ENCODE data around the gene PLEKHF1.

PLEKHF1 gene

DNA sequence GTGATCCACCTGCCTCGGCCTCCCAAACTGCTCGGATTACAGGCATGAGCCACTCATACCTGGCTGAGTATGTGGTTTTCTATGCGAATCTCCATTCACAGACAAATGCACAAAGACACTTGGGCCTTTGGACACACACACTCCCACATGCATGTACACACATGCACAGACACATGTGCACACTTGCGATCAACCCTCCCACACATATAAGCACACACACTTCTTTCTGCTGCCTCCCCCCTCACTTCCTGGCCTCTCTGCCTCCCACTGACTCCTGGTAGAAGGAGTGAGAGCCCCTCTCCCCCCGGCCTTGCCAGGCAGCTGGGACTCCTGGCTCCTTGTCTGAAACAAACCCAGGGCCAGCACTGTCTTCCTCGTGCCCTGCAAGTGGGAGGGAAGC lies 29.3 kb upstream of the PLEKHF1 start:
- TF ChIP-seq, protein P1, sequence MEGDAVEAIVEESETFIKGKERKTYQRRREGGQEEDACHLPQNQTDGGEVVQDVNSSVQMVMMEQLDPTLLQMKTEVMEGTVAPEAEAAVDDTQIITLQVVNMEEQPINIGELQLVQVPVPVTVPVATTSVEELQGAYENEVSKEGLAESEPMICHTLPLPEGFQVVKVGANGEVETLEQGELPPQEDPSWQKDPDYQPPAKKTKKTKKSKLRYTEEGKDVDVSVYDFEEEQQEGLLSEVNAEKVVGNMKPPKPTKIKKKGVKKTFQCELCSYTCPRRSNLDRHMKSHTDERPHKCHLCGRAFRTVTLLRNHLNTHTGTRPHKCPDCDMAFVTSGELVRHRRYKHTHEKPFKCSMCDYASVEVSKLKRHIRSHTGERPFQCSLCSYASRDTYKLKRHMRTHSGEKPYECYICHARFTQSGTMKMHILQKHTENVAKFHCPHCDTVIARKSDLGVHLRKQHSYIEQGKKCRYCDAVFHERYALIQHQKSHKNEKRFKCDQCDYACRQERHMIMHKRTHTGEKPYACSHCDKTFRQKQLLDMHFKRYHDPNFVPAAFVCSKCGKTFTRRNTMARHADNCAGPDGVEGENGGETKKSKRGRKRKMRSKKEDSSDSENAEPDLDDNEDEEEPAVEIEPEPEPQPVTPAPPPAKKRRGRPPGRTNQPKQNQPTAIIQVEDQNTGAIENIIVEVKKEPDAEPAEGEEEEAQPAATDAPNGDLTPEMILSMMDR (IDR thresholded peaks at IDR 0.05; ENCODE audit: insufficient read depth, low read depth, low read length, missing control alignments), result no peak
- H3K4me3 ChIP-seq (ENCODE audit: low read length), result no peak overlapping the region
- no peak for DNase-seq (ENCODE audit: low read depth)

DNA sequence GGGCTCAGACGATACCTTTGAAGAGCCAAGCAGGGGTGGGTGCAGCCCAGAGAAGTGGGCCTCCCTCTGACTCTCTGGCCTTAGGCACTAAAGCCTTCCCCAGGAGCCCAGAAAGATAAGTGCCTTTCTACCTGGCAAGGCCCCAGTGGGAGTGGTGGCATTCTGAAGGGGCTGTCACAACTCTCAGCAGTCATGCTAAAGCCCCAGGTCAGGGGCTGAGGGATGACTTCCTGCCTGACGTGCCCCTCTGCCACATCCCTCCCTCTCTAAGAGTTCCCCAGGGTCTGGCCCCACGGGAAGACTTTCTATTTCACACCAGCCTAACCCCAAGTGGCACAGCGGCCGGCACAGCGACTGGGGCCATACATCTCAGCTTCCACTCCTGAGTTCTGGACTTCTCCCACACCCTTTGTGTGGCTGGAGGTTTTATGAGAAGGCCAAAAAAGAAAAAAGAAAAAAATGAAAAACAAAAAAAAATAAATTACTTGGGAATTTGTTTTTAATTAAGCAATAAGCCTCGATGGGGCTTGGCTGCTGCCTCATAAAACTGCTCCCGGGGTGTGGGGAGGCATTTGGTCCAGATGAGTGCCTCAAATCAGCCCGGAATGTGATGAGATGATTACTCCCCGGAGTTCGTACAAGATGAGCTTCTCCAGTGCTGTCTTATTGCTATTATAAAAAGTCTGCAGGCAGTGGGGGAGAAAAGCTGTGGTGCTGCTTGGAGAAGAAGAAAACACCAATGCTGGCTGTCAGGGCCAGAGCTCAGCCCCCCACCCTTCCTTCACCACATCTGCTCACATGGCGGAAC lies 28.5 kb upstream of the PLEKHF1 start:
- H3K4me3 ChIP-seq (ENCODE audit: low read length), result no peak overlapping the region
- no peak for DNase-seq (ENCODE audit: low read depth)
- TF ChIP-seq, protein P1 (IDR thresholded peaks at IDR 0.05; ENCODE audit: insufficient read depth, low read depth, low read length, missing control alignments), result no peak

DNA sequence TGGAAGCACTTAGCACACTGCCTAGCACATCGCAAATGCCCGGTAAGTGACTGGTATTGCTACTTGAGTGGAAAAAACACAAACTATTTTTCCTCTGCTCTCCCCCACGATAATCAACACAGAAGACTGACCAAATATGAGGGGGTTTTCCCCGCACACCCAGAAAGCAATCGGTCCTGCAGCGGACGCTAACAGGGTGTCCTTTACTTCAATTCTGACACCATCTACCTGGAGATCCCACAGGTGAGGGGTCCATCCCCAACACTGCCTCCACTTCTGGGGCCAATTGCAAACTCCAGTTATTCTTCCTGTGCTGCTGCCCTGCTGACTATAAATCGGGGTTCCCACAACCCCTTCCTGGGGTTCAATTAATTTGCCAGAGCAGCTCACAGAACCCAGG lies 26.2 kb upstream of the PLEKHF1 start:
- H3K4me3 ChIP-seq (ENCODE audit: low read length), result no peak overlapping the region
- no peak for DNase-seq (ENCODE audit: low read depth)
- TF ChIP-seq, protein P1 (IDR thresholded peaks at IDR 0.05; ENCODE audit: insufficient read depth, low read depth, low read length, missing control alignments), result no peak

DNA sequence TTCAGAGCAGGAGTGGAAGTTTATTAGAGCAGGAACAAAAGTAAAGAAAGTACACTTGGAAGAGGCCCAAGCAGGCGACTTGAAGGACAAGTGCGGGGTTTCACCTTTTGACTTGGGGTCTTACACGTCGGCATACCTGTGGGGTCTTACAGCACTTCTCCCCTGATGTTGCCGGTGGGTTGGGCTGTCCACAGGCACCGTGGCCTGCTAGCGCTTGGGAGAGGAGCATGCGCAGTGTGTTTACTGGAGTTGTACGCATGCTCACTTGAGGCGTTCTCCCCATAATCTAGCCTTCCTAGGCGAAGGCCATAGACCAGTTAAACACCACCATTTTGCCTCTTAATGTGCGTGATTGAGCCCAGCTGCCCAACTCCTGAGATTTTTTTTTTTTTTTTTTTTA lies 25.0 kb upstream of the PLEKHF1 start:
- TF ChIP-seq, protein P1 (IDR thresholded peaks at IDR 0.05; ENCODE audit: insufficient read depth, low read depth, low read length, missing control alignments), result no peak
- H3K4me3 ChIP-seq (ENCODE audit: low read length), result no peak overlapping the region
- DNase-seq (ENCODE audit: low read depth), result no peak

DNA sequence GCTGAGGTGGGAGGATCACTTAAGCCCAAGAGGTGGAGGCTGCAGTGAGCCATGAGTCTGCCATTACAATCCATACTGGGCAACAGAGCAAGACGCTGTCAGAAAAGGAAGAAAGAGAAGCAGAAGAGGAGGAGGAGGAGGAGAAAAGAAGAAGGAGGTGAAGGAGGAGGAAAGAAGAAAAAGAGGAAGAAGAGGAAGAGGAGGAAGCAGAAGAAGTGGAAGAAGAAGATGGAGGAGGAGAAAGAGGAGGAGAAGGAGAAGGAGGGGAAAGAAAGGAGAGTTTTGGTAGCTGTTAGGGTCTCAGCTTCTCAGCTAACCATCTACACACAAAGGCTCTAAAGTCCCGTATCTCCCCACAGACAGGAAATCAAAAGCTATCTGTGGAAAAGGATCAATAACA lies 23.7 kb upstream of the PLEKHF1 start:
- H3K4me3 ChIP-seq (ENCODE audit: low read length), result no peak overlapping the region
- TF ChIP-seq, protein P1 (IDR thresholded peaks at IDR 0.05; ENCODE audit: insufficient read depth, low read depth, low read length, missing control alignments), result no peak
- no peak for DNase-seq (ENCODE audit: low read depth)

DNA sequence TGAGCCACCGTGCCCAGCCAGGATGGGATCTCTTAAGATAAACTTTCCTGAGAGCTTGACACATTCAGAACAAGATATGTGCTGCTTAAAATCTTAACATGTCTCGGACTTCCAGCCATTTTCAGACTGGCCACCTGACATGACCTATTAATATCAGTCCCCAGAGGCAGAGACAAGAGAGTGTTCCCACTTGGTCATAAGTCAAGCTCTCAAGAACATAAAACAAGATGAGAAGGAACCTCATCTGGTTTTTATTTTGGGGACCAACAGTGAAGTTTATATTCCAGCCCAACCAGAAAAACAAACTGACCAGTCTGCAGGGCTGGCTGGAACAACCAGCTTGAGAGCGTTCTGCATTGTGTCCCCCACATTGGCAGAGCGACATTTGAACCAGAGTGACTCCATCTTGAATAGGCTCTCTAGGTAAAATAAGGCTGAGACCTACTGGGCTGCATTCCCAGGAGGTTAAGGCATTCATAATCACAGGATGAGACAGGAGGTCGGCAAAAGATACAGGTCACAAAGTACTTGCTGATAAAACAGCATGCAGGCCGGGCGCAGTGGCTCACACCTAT lies 21.8 kb upstream of the PLEKHF1 start:
- DNase-seq (ENCODE audit: low read depth), result no peak
- H3K4me3 ChIP-seq (ENCODE audit: low read length), result no peak overlapping the region
- TF ChIP-seq, protein P1 (IDR thresholded peaks at IDR 0.05; ENCODE audit: insufficient read depth, low read depth, low read length, missing control alignments), result no peak

Measured in epithelial cell of esophagus (primary cell).